ENCODE data around the gene PTGFRN. TPM values are rescaled to one million over a fixed set of nuclear protein-coding genes. Genes with fewer than 3 reads are reported as not detected.
A peak's percentile ranks its signal among the peaks of the same experiment; 100 is the strongest.

PTGFRN gene
- total and polyA plus RNA-seq, 2 of the 8 experiments (the other 6 are each of a cell fraction or from before 2014, with no cell fraction given) = 13.0 to 32.6 TPM

DNA sequence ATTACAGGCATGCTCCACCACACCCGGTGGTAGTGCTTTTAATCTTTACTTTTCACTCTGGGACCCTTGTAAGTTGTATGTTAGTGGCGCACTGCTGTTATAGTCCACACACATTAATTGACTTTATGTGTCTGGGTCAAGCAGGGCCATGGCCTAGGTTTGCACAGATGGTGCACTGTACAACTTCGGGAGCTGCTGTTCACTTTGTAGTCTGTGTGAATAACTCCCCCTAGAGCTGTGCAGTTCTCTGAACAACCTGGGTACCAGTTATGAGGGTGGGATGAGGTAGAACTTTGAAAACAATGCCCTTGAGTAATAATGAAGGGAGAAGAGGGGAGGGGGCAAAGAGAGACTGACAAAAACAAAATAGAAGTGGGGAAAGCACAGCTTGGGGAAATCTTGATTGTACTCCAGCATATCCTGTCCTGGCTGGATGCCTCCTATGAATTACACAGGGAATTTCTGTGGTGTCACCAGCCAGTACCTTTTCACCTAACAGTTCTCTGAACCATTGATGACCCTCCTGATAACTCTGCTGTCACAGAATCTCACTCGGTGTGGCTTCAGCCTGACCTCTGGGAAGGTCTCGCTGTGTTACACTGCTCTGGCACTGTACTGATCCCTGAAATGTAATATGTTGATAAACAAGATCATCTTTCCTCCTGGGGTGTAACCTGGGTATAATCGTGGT, 2.2 kb downstream of the PTGFRN start:
- Histone ChIP-seq H4K20me1 (replicated peaks in 1 of 2; ENCODE audit: control insufficient read depth in 1 of 2, insufficient read depth in 2 of 2, low read length in 2 of 2) (peaks cover 0 to 6% of the 10 kb centered on the region in 2 experiments), H3K56ac (replicated peaks; ENCODE audit: insufficient read length, low read depth, low read length) (no peak overlapping the region), H2BK15ac (ENCODE audit: low read length) (no peak overlapping the region), H3K36me3 (ENCODE audit: control insufficient read depth in 2 of 4, insufficient read depth in 4 of 4, low read length in 3 of 4) (no peaks in the 10 kb centered on the region), H3K14ac (ENCODE audit: insufficient read length) (no peak overlapping the region), H4K8ac (ENCODE audit: extremely low read depth, insufficient read depth, low read length) (no peak overlapping the region), H3K27ac (ENCODE audit: low read depth, low read length) (no peak overlapping the region), H3K79me2 (ENCODE audit: control insufficient read depth in 1 of 2, insufficient read depth in 2 of 2, low read length in 2 of 2) (peaks cover 9 to 63% of the 10 kb centered on the region in 2 experiments), H4K5ac (ENCODE audit: insufficient read length, low read depth, low read length) (no peak overlapping the region), H3K79me1 (ENCODE audit: low read depth, low read length) (peaks cover 17% of the 10 kb centered on the region), H3K27me3 (replicated peaks in 1 of 4; ENCODE audit: control insufficient read depth in 3 of 4, extremely low read depth in 1 of 4, insufficient read depth in 3 of 4, low read length in 3 of 4) (no peaks in the 10 kb centered on the region), H3K9ac (replicated peaks in 1 of 4; ENCODE audit: extremely low read depth in 1 of 4, low read depth in 3 of 4, low read length in 3 of 4) (no peak overlapping the region), H3K9me3 (ENCODE audit: insufficient read depth in 2 of 2, low read depth in 1 of 2, low read length in 1 of 2) (no peaks in the 10 kb centered on the region), H3K4me1 (replicated peaks in 1 of 4; ENCODE audit: control insufficient read depth in 3 of 4, insufficient read depth in 4 of 4, low read length in 3 of 4) (peaks cover 0 to 18% (median 15%) of the 10 kb centered on the region in 4 experiments; a peak in 5 of 7 replicates), H3K18ac (ENCODE audit: extremely low read depth, low read length) (no peak overlapping the region), H2BK20ac (ENCODE audit: low read length) (no peak overlapping the region), H2AFZ (ENCODE audit: low read length) (no peak overlapping the region), H2BK12ac (ENCODE audit: low read depth, low read length) (no peak overlapping the region), H4K91ac (replicated peaks; ENCODE audit: insufficient read length, low read length) (no peak overlapping the region), H2AK5ac (ENCODE audit: low read depth, low read length) (no peak overlapping the region; the same call in 1 of the 2 replicates), H3K23ac (ENCODE audit: insufficient read length) (no peak overlapping the region), H2BK5ac (ENCODE audit: low read depth, low read length) (no peak overlapping the region), H3K4ac (replicated peaks; ENCODE audit: insufficient read length, low read depth, low read length) (no peak overlapping the region), H3K4me3 (ENCODE audit: extremely low read depth in 1 of 4, insufficient read depth in 2 of 4, low read depth in 3 of 4, low read length in 4 of 4) (peak overlapping the region in 2 of 4 experiments; percentile 63 to 82; a peak in 3 of 8 replicates), H3K23me2 (ENCODE audit: low read depth, low read length) (peaks cover 9% of the 10 kb centered on the region), H2BK120ac (replicated peaks; ENCODE audit: low read depth, low read length) (no peak overlapping the region), H3K4me2 (ENCODE audit: insufficient read depth in 1 of 2, low read depth in 2 of 2, low read length in 2 of 2) (peak overlapping the region; percentile 85 to 87)
- ChIA-PET POLR2A (ENCODE audit: partially characterized antibody) (interaction anchor here (1.2 kb wide), 1 partner anchor 8 kb away, joined by 3 read pairs; no protein-coding TSS in a partner anchor), CTCF (ENCODE audit: partially characterized antibody) (interaction anchor here (0.6 to 1.7 kb wide), 11 partner anchors 23 to 189 kb away, joined by 3 to 6 read pairs (median 3); no protein-coding TSS in a partner anchor)
- DNase-seq (ENCODE audit: low read depth in 1 of 2, low spot score in 2 of 2) (no peak), FAIRE-seq (no peak)
- 81% methylated on average over 6 of the region's 6 CpGs; no CpG with 5 or more reads in 1 of the 2 experiments for WGBS, 2 experiments (ENCODE audit: extremely low coverage in 1 of 2, insufficient coverage in 1 of 2, insufficient read length in 1 of 2, insufficient replicate concordance in 2 of 2, low coverage in 1 of 2, low lambda C conversion rate in 2 of 2, missing lambda C conversion rate in 1 of 2)
- TF ChIP-seq SRF (IDR thresholded peaks at IDR 0.05; ENCODE audit: low read depth, low read length) = no peak
- no peak for TF ChIP-seq RXRA (IDR thresholded peaks at IDR 0.05; ENCODE audit: insufficient read depth, low read depth, low read length)
- TF ChIP-seq RFX5 (IDR thresholded peaks at IDR 0.05; ENCODE audit: borderline replicate concordance, low read depth, low read length) = no peak
- no peak for TF ChIP-seq SP1 (IDR thresholded peaks at IDR 0.05; ENCODE audit: low read depth, low read length)
- no peak for TF ChIP-seq GABPA (IDR thresholded peaks at IDR 0.05; ENCODE audit: borderline replicate concordance, insufficient read depth, low read length)
- TF ChIP-seq, protein P1, sequence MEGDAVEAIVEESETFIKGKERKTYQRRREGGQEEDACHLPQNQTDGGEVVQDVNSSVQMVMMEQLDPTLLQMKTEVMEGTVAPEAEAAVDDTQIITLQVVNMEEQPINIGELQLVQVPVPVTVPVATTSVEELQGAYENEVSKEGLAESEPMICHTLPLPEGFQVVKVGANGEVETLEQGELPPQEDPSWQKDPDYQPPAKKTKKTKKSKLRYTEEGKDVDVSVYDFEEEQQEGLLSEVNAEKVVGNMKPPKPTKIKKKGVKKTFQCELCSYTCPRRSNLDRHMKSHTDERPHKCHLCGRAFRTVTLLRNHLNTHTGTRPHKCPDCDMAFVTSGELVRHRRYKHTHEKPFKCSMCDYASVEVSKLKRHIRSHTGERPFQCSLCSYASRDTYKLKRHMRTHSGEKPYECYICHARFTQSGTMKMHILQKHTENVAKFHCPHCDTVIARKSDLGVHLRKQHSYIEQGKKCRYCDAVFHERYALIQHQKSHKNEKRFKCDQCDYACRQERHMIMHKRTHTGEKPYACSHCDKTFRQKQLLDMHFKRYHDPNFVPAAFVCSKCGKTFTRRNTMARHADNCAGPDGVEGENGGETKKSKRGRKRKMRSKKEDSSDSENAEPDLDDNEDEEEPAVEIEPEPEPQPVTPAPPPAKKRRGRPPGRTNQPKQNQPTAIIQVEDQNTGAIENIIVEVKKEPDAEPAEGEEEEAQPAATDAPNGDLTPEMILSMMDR (IDR thresholded peaks at IDR 0.05; ENCODE audit: control extremely low read depth in 1 of 3, insufficient read depth in 1 of 3, low read depth in 1 of 3, low read length in 3 of 3) = no peak
- TF ChIP-seq RAD21 (IDR thresholded peaks at IDR 0.05 in 1 of 2, conservative IDR thresholded peaks at IDR 0.05 in 1 of 2; ENCODE audit: low read depth in 2 of 2, low read length in 2 of 2) = no peak
- no peak for TF ChIP-seq RBBP5 (IDR thresholded peaks at IDR 0.05; ENCODE audit: borderline replicate concordance, low read depth, low read length)
- no peak for TF ChIP-seq CTBP2 (IDR thresholded peaks at IDR 0.05; ENCODE audit: borderline replicate concordance, insufficient read depth, insufficient read length, low read length)

Data from H1 (cell line).